HG02678 (cell line): ENCODE results near the gene MPHOSPH10.
"Not testable (repeated sequence)": the region's sequence is repeated elsewhere in the genome, so short reads cannot be mapped to it uniquely, and the experiment has no call there.

ENCODE experiments used
- ATAC-seq: cut with Tn5 transposase; IDR thresholded peaks from one replicate; pipeline ENCODE4 v1.9.1; 2021; ENCODE audit warnings: mild to moderate bottlenecking, moderate library complexity; ENCODE audit not compliant: unreplicated experiment

MPHOSPH10 gene

GRCh38 chr2:71166812-71167211 is 36.4 kb downstream of the MPHOSPH10 start:
- ATAC-seq, result no peak

- ATAC-seq, result no peak
These were observed 42.7 kb downstream of the MPHOSPH10 start for GRCh38 chr2:71173096-71173495.

GRCh38 chr2:71174207-71174606 is 43.8 kb downstream of the MPHOSPH10 start:
- ATAC-seq, result no peak

GRCh38 chr2:71178836-71179235 is 48.4 kb downstream of the MPHOSPH10 start:
- not testable (repeated sequence) for ATAC-seq

GRCh38 chr2:71181316-71181715 is 50.9 kb downstream of the MPHOSPH10 start:
- no peak for ATAC-seq

- not testable (repeated sequence) for ATAC-seq
These were observed 53.1 kb downstream of the MPHOSPH10 start for GRCh38 chr2:71183306-71184115.

- no peak for ATAC-seq
These were observed 56.5 kb downstream of the MPHOSPH10 start for GRCh38 chr2:71186973-71187372.

GRCh38 chr2:71187589-71187988 is 57.2 kb downstream of the MPHOSPH10 start:
- no peak for ATAC-seq

- ATAC-seq, result no peak
These were observed 60.5 kb downstream of the MPHOSPH10 start for GRCh38 chr2:71190656-71191569.

- ATAC-seq, result no peak
These were observed 61.1 kb downstream of the MPHOSPH10 start for GRCh38 chr2:71191570-71191943.
